Melanocyte of skin (primary cell): Measurements from ENCODE around the gene IL23A. TPM values are rescaled to one million over a fixed set of nuclear protein-coding genes. Genes with fewer than 3 reads are reported as not detected.

Experiments
- small RNA-seq, 2 donors: library from RNA; depleted of rRNA; stranded (forward); fragments of <200 nt; gene quantifications; one replicate each; pipeline ENCODE3, GENCODE V24; 2012
- total RNA-seq, 2 donors: library from RNA; depleted of rRNA; stranded (reverse); fragments of >200 nt; gene quantifications; 2 replicates each; pipeline ENCODE4 v1.2.3, GENCODE V29; 2012

The IL23A gene, protein sequence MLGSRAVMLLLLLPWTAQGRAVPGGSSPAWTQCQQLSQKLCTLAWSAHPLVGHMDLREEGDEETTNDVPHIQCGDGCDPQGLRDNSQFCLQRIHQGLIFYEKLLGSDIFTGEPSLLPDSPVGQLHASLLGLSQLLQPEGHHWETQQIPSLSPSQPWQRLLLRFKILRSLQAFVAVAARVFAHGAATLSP
- under 1 TPM in 1 of 2 donors, not detected in 1; 0.33 TPM for total RNA-seq

DNA sequence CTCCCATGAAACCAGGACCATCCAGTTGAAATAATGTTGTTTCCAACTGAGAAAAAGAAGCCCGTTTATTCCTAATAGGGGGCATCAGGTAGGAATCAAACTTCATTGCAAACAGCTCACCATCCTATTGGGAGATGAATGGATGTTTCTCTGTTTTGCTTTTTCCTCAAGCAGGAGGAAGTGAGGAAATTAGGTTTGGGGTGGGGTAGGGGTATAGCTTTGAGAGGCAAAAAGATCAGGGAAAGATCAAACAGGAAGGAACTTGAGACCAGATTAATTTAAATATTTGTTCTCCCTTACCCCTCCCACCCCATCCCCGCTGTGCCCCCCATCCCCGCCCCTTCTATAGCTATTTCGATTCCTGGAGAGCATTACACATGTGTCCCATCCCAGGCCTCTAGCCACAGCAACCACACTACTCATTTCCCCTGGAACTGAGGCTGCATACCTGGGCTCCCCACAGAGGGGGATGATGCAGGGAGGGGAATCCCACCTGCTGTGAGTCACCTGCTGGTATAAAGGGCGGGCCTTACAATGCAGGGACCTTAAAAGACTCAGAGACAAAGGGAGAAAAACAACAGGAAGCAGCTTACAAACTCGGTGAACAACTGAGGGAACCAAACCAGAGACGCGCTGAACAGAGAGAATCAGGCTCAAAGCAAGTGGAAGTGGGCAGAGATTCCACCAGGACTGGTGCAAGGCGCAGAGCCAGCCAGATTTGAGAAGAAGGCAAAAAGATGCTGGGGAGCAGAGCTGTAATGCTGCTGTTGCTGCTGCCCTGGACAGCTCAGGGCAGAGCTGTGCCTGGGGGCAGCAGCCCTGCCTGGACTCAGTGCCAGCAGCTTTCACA lies at the start of gene IL23A:
IL23A (plus strand) TSS at position 577 of the 850 bp plus-strand sequence; CDS start at position 738, 161 bp downstream.

GRCh38 chr12:56299853-56300643 lies 38.6 kb upstream of the IL23A start, which contains the start of gene CS:
Gene CS, minus strand, starts transcription at chr12:56300330. Its CDS starts 129 bp downstream, at chr12:56300201.

DNA sequence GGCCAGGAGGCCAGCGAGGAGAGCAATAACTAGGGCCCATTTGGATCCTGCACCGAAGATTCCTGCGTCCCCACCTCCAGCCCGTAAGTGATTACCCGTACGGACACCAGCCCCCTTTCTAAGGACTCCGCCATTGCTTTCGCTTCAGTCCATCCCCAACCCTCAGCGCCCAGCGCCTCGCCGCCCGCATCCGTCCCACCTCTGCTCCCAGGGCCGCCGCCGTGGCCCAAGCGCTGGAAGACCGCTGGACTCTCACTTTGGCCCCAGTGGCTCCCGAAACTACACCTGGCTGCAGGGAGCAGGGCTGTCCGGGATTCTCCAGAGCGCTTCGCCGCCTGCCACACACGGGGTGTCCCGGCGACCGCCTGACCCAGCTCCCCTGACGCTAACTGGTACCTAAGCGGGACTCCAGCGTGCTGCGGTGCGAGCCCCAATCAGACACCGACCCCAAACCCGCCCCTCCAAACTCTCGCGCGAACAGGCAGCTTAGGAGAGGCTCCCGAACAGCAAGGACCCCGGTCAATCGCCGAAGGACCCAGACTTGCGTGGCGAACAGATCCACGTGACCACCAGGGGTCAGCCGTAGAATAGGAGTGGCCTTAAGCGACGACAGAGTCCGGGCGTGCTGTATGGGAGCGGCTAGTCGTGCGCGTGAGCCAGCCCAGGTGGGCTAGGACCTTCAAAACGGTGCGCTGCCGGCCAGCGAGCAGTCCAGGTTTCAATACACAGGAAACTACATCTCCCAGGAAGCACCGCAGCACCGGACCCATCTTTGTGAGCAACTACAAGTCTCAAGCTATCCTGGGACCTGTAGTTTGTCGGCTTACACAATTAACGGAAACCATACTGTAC lies 22.8 kb upstream of the IL23A start, which contains the start of gene CNPY2:
CNPY2 (minus strand) TSS at position 367 of the 852 bp plus-strand sequence. CDS start 771 bp downstream, outside the sequence.

DNA sequence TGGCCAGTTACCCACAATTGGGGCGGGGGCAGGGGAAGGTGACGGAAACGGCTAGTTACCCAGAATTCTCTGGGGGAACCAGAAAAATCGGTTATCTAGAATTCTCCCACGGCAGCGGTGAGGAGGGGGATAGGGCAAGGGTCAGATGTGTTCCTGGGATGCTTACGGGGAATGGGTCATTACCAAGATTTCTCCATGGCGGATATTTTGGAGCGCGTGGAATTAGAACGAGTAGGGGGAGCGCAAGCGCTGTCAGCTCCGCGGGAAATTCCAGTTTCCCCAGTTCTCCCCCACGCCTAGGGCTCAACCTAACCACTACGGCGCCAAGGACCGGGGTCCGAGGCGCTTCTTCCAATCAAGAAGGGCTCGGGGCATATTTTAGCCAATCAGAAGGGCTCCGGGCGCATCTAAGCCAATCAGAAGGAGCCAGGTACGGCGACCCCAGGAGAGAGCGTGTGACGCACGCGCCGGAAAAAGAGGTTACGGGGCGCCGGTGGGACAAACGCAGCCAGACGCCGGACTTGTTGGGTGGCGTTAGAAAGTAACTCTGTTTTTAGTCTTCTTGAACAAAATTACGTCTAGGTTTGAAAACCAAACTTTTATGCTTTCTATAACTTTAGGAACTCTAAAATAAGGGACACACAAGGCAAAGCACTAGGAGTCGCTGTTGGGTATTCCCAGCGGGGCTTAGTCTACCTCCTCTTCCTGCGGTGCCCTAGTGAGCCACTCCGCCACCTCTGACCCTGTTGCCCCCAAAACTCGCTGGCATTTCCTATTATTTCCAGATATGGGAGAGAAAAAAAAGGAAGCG lies 4.8 kb upstream of the IL23A start, which contains the start of gene PAN2:
PAN2 (minus strand) TSS at position 322 of the 811 bp plus-strand sequence. CDS start 906 bp downstream, outside the sequence.

DNA sequence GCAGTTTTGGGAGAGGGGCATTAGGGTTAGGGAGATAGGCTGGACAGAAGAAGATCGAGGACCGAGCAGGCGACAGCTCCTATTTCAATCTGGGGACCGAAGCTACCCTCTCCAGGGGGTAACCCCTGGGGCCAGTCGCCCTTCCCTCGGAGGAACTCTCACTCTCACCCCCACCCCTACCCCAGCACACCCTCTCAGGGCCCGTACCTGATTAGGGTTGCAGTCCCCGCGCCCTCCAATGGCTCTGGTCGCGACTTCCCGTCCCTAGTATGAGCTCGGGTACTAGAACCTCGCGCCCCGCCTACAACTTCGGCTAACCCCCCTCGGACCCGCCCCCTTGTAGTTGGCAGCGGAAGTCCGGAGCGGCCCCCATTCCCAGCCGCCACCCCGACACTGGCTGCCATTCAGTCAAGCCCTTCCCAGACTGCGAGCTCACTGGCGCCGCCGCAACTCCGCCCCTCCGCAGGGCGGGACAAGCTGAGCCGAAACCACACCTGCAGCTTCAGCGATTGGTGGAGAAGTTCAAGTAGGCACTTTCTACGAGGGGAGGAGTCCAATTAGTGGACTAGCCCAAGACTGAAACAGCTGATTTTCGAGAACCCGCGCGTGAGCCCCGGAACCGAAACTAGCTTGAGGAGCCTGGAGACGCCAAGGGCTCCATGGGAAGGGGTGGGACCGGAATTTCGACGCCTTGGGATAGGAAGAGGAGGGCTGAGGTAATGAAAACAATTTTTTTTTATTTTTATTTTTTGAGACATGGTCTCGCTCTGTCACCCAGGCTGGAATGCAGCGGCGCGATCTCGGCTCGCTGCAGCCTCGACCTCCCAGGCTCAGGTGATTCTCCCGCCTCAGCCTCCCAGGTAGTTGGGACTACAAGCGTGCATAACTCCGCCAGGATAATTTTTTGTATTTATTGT lies 21.4 kb downstream of the IL23A start, which contains the start of gene STAT2:
STAT2 (minus strand) TSS at position 257 of the 917 bp plus-strand sequence. CDS start 3,536 bp downstream, outside the sequence.

DNA sequence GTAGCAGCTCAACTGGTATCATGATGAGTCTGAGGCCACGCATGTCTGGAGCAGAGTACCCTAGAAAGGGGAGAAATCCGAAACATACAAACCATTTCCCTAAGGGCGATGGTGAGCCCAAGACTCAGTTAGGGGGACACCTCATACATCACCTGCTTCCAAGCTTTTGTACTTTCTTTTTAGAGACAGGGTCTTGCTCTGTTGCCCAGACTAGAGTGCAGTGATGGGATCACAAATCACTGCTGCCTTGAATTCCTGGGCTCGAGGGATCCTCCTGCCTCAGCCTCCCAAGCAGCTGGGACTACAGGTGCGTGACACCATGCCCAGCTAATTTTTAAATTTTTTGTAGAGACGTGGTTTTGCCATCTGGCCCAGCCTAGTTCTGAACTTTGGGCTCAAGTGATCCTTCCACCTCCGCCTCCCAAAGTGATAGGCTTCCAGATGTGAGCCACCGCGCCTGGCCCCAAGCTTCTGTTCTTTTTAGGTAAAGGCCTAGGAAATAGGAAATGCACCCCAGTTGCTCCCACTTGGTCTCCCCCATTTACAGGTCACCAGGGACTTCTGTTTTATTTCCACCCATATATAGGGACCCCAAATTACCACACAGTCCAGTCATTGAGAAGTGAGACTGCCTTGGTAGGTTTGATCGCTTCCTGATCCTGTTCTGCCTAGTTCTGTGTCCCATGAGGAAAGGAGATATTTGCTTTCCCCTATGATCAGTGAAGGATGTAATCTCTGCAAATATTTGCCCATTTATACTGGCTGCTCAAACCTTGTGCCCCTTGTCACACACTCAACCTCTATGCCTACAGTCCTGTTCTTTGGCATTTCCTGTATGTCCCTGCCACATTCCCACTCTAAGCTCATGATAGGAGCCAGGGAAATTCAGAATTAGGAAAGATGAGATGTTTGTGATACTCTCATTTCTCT lies 23.7 kb downstream of the IL23A start, which contains the start of gene APOF:
APOF (minus strand) TSS at position 728 of the 930 bp plus-strand sequence; CDS start at position 616, 112 bp downstream.

Small RNA genes lying within 50 kb of the gene (small RNA-seq; reads per million reads assigned to genes)
- gene RNU7-40P = 0 to 0.04 reads per million in 2 donors

Other genes with a start within 250 kb of the IL23A start
- 100 to 1,000 TPM; 158 to 353 TPM for gene PA2G4, start 234.3 kb upstream of the IL23A start, total RNA-seq
- 1,000 to 10,000 TPM; 1,450 to 2,567 TPM for gene RPL41, start 222.3 kb upstream of the IL23A start, total RNA-seq
- gene ZC3H10, start 220.6 kb upstream of the IL23A start, total RNA-seq = 1 to 10 TPM; 4.3 to 8.9 TPM
- gene ESYT1, start 210.6 kb upstream of the IL23A start, total RNA-seq = 100 to 1,000 TPM; 154 to 178 TPM
- gene MYL6B, start 186.3 kb upstream of the IL23A start, total RNA-seq = 10 to 100 TPM; 35.1 to 37.0 TPM
- gene MYL6, start 180.5 kb upstream of the IL23A start, total RNA-seq = 100 to 1,000 TPM; 911 to 968 TPM
- gene SMARCC2, start 149.4 kb upstream of the IL23A start, total RNA-seq = 10 to 100 TPM; 32.3 to 34.1 TPM
- 10 to 100 TPM; 54.7 to 72.6 TPM for gene RNF41, start 117.0 kb upstream of the IL23A start, total RNA-seq
- 10 to 100 TPM; 30.6 to 52.9 TPM for gene NABP2, start 114.5 kb upstream of the IL23A start, total RNA-seq
- not detected for gene SLC39A5, start 108.8 kb upstream of the IL23A start, total RNA-seq
- 10 to 100 TPM; 29.3 to 37.3 TPM for gene ANKRD52, start 80.5 kb upstream of the IL23A start, total RNA-seq
- gene COQ10A, start 71.9 kb upstream of the IL23A start, total RNA-seq = 1 to 10 TPM; 6.0 to 9.3 TPM
- 100 to 1,000 TPM; 141 to 198 TPM for gene CS, start 38.6 kb upstream of the IL23A start, total RNA-seq
- 100 to 1,000 TPM; 172 to 220 TPM for gene CNPY2, start 22.9 kb upstream of the IL23A start, total RNA-seq
- 10 to 100 TPM; 16.3 to 36.1 TPM for gene PAN2, start 4.9 kb upstream of the IL23A start, total RNA-seq
- gene STAT2, start 21.2 kb downstream of the IL23A start, total RNA-seq = 100 to 1,000 TPM; 712 to 885 TPM
- gene APOF, start 24.0 kb downstream of the IL23A start, total RNA-seq = not detected
- gene TIMELESS, start 110.5 kb downstream of the IL23A start, total RNA-seq = 10 to 100 TPM in 1 of 2 donors, 1 to 10 TPM in 1; 8.9 to 16.7 TPM
- gene MIP, start 115.8 kb downstream of the IL23A start, total RNA-seq = not detected
- 1 to 10 TPM; 2.4 to 3.0 TPM for gene SPRYD4, start 129.7 kb downstream of the IL23A start, total RNA-seq
- not detected for gene GLS2, start 149.3 kb downstream of the IL23A start, total RNA-seq
- gene RBMS2, start 182.9 kb downstream of the IL23A start, total RNA-seq = 1 to 10 TPM; 8.3 to 9.0 TPM